ENCODE measurements around the gene ING5. TPM values are rescaled to one million over a fixed set of nuclear protein-coding genes. Genes with fewer than 3 reads are reported as not detected.

ING5 gene
- total RNA-seq, 2 experiments from 2014 or later, result 65.4 to 90.9 TPM

- no TSS peak for BruUV-seq (replicated peaks)
- Histone ChIP-seq H3K4me1 (ENCODE audit: insufficient read depth, low read length, poor library complexity, severe bottlenecking) (peaks cover 22% of the 10 kb centered on the region), H3K9me3 (ENCODE audit: low read length) (no peaks in the 10 kb centered on the region), H3K4me2 (ENCODE audit: low read length) (peak overlapping the region; percentile 84), H3K79me2 (ENCODE audit: insufficient read depth, low read depth, low read length) (no peaks in the 10 kb centered on the region), H3K4me3 (ENCODE audit: low read depth, low read length, poor library complexity, severe bottlenecking) (peak overlapping the region; percentile 81), H3K9me2 (ENCODE audit: insufficient read depth, low read length) (no peaks in the 10 kb centered on the region), H4K20me1 (ENCODE audit: insufficient read depth, low read length) (no peaks in the 10 kb centered on the region), H3K27ac (ENCODE audit: low read depth, low read length, poor library complexity, severe bottlenecking) (no peak overlapping the region), H2AFZ (ENCODE audit: low read length) (peak overlapping the region; percentile 78; the same call in 1 of the 2 replicates), H3K36me3 (ENCODE audit: insufficient read depth, low read length) (no peaks in the 10 kb centered on the region; the same call in 1 of the 2 replicates)
- DNase-seq (ENCODE audit: low spot score), result no peak
- CTCF ChIA-PET (ENCODE audit: unreplicated experiment), result interaction anchor here (1.4 kb wide), 1 partner anchor 31 kb away, joined by 3 read pairs; no protein-coding TSS in a partner anchor
- TF ChIP-seq CTCF (conservative IDR thresholded peaks at IDR 0.05; ENCODE audit: low read length) (peak; percentile 45; the same call in 1 of the 2 replicates), EZH2phosphoT487 (IDR thresholded peaks at IDR 0.05; ENCODE audit: borderline replicate concordance, low read depth, low read length) (no peak)
- intact Hi-C loops (cut with micrococcal nuclease; ENCODE audit: unreplicated experiment), result loop anchor here (1.0 to 2.0 kb wide), 3 partner anchors 32 to 69 kb away; partner anchors contain the start of genes DTYMK and ING5
- POLR2A ChIA-PET, result interaction anchor here (0.6 to 2.7 kb wide), 5 partner anchors 21 to 76 kb away, joined by 3 to 7 read pairs (median 5); partner anchors contain the start of genes DTYMK and ING5
These were observed 32.3 kb downstream of the ING5 start for GRCh38 chr2:241734208-241734466.

GRCh38 chr2:241734467-241735208 is 32.8 kb downstream of the ING5 start, which contains the start of gene D2HGDH:
TSS of gene D2HGDH (plus strand) at chr2:241734630. CDS start at chr2:241735225, 595 bp downstream.
- POLR2A ChIA-PET, result interaction anchor here (0.9 to 2.7 kb wide), 4 partner anchors 22 to 48 kb away, joined by 3 to 7 read pairs (median 4); partner anchors contain the start of genes DTYMK and ING5
- peak; percentile 90 for DNase-seq (ENCODE audit: low spot score)
- BruUV-seq (replicated peaks), result TSS peak; percentile 55

More at GRCh38 chr2:241734467-241735208, 32.8 kb downstream of the ING5 start, which contains the start of gene D2HGDH:
- CTCF ChIA-PET (ENCODE audit: unreplicated experiment), result interaction anchor here (1.4 kb wide), 1 partner anchor 32 kb away, joined by 3 read pairs; no protein-coding TSS in a partner anchor
- H3K27ac ChIP-seq (ENCODE audit: low read depth, low read length, poor library complexity, severe bottlenecking), result peak within 1 kb of the TSS; percentile 48
- no peaks in the 10 kb centered on the region for H3K79me2 ChIP-seq (ENCODE audit: insufficient read depth, low read depth, low read length)
- peak within 1 kb of the TSS; percentile 84 for H3K4me2 ChIP-seq (ENCODE audit: low read length)
- peak within 1 kb of the TSS; percentile 78 for H2AFZ ChIP-seq (ENCODE audit: low read length)
- no peaks in the 10 kb centered on the region for H4K20me1 ChIP-seq (ENCODE audit: insufficient read depth, low read length)
- no peaks in the 10 kb centered on the region for H3K9me3 ChIP-seq (ENCODE audit: low read length)
- H3K9me2 ChIP-seq (ENCODE audit: insufficient read depth, low read length), result no peaks in the 10 kb centered on the region
- peak within 1 kb of the TSS; percentile 81 for H3K4me3 ChIP-seq (ENCODE audit: low read depth, low read length, poor library complexity, severe bottlenecking)
- peaks cover 22% of the 10 kb centered on the region for H3K4me1 ChIP-seq (ENCODE audit: insufficient read depth, low read length, poor library complexity, severe bottlenecking)
- TF ChIP-seq EZH2phosphoT487 (IDR thresholded peaks at IDR 0.05; ENCODE audit: borderline replicate concordance, low read depth, low read length) (no peak), CTCF (conservative IDR thresholded peaks at IDR 0.05; ENCODE audit: low read length) (no peak)
- intact Hi-C loops (cut with micrococcal nuclease; ENCODE audit: unreplicated experiment), result loop anchor here (1.0 to 2.0 kb wide), 3 partner anchors 32 to 69 kb away; partner anchors contain the start of genes DTYMK and ING5
- H3K36me3 ChIP-seq (ENCODE audit: insufficient read depth, low read length), result no peaks in the 10 kb centered on the region; the same call in 1 of the 2 replicates

Measured in OCI-LY7 (cell line).